ENCODE results near the gene MT3. TPM values are rescaled to one million over a fixed set of nuclear protein-coding genes. Genes with fewer than 3 reads are reported as not detected.

The MT3 gene
- total RNA-seq, 2 donors from 2014 or later = 1.6 to 50.8 TPM

DNA sequence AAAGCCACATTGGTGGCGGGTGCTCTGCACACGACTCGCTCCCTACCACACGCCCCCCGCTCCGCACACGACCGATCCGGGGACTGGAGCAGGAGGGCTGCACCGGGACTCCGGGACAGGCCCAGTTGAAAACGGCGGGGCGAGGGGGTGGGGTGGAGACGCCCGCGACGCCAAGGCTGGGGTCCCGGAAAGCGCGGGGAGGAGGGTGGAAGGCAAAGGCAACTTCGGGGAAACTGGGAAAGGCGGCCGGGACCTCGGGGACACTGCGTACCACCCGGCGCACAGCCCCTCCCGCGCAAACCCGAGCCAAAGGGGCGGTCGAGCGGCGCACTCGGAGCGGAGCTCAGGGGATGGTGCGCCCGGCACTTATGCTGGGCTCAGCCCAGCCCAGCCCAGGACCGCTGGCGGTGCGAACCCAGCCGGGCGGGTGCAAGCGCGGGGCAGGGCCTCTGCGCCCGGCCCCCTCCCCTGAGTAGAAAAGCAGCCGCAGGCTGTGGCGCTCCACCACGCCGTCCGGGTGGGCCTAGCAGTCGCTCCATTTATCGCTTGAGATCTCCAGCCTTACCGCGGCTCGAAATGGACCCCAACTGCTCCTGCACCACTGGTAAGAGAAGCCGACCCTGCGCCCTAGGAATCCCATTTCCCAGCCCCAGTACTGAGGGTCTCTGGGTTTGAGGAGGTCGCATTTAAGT is 43.0 kb downstream of the MT3 start, which contains the start of gene MT1M:
MT1M (plus strand) TSS at position 504 of the 692 bp plus-strand sequence; CDS start at position 577, 73 bp downstream.
- DNase-seq (ENCODE audit: low spot score in 2 of 2) = no peak

DNA sequence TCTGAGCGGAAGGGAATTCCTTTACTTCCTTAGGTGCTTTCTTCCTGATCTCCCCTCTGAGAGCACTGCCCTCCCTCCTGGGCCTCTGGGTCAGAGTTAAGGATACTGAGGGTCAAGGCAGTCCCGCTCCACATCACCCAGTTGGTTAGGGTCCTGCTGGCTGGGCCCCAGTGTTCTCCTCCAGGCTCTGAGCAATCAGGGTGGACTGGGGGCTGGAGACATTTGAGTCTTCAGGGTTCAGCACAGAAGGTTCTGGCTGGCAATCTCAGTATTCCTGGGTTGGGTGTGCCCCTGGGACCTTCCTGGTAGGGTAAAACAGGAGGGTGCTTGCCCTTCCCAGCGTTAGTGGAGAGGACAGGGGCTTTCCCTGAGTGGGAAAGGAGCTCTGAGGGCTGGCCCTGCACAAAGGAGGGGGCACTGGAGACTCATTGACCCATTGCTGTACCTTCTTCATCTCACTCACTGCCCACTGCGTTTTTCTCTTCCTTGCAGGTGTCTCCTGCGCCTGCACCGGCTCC is 43.6 kb downstream of the MT3 start:
- ATAC-seq = no peak
- Mint-ChIP-seq H3K9me3 (no peaks in the 10 kb centered on the region), H3K36me3 (peaks cover 5 to 17% of the 10 kb centered on the region in 2 donors), H3K27ac (no peak overlapping the region)
- no peak for DNase-seq (ENCODE audit: low spot score in 2 of 2)

More for the DNA sequence above, 43.0 kb downstream of the MT3 start, which contains the start of gene MT1M:
- no peak within 1 kb of the TSS for H3K27ac Mint-ChIP-seq
- peak in 1 of 2 donors; percentile 67 for ATAC-seq
- H3K9me3 Mint-ChIP-seq = no peaks in the 10 kb centered on the region
- peaks cover 5 to 14% of the 10 kb centered on the region in 2 donors for H3K36me3 Mint-ChIP-seq

DNA sequence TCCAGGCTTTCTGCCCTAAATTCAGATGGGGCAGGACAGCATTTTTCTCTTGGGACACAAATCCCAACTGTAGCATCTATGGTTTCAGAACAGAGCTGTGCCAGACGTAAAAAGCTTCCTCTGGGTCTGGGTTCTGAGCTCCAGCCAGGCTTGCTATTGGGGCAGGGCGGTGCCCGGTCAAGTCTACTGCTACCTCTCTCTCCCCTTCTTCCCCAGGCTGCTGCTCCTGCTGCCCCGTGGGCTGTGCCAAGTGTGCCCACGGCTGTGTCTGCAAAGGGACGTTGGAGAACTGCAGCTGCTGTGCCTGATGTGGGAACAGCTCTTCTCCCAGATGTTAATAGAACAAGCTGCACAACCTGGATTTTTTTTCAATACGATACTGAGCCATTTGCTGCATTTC is 44.2 kb downstream of the MT3 start:
- DNase-seq (ENCODE audit: low spot score in 2 of 2) (no peak), ATAC-seq (no peak)
- Mint-ChIP-seq H3K9me3 (no peaks in the 10 kb centered on the region), H3K27ac (no peak overlapping the region), H3K36me3 (peaks cover 5 to 19% of the 10 kb centered on the region in 2 donors)

DNA sequence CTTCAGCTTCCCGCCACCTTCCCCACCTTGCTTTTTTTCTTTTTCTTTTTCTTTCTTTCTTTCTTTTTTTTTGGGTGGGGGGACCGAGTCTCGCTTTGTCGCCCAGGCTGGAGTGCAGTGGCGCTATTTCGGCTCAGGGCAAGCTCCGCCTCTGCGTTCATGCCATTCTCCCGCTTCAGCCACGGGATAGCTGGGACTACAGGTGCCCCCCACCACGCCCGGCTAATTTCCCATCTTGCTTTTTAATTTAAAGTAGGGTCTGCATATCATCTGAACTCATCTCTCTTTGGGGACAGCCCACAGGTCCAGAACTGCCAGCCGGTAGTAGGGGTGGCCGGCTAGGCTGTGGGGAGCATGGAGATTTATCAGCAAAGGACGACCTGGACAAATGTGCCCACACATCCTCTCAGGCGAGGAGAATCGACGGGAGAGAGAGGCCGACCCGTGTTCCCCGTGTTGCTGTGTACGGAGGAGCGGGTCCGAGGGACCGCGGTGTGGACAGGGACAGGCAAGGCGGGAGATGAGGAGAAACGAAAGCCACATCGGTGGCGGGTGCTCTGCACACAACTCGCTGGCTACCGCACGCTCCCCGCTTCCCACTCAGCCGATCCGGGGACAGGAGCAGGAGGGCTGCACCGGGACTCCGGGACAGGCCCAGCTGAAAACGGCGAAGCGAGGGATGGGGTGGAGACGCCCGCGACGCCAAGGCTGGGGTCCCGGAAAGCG is 45.5 kb downstream of the MT3 start:
- no peaks in the 10 kb centered on the region for H3K9me3 Mint-ChIP-seq
- H3K27ac Mint-ChIP-seq = no peak overlapping the region
- ATAC-seq (no peak), DNase-seq (ENCODE audit: low spot score in 2 of 2) (no peak)
- peaks cover 5 to 19% of the 10 kb centered on the region in 2 donors for H3K36me3 Mint-ChIP-seq

DNA sequence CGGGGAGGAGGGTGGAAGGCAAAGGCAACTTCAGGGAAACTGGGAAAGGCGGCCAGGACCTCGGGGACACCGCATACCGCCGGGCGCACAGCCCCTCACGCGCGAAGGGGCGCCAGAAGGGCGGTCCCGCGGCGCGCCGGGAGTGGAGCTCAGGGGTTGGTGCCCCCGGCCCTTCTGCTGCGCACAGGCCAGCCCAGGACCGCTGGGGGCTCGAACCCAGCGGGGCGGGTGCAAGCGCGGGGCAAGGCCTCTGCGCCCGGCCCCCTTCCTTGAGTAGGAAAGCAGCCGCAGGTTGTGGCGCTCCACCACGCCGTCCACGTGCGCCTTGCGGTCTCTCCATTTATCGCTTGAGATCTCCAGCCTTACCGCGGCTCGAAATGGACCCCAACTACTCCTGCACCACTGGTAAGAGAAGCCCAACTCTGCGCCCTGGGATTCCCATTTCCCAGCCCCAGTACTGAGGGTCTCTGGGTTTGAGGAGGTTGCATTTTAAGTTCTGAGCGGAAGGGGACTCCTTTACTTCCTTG is 46.2 kb downstream of the MT3 start:
- no peak overlapping the region for H3K27ac Mint-ChIP-seq
- no peaks in the 10 kb centered on the region for H3K9me3 Mint-ChIP-seq
- peaks cover 5 to 19% of the 10 kb centered on the region in 2 donors for H3K36me3 Mint-ChIP-seq
- DNase-seq (ENCODE audit: low spot score in 2 of 2) (no peak), ATAC-seq (no peak)

DNA sequence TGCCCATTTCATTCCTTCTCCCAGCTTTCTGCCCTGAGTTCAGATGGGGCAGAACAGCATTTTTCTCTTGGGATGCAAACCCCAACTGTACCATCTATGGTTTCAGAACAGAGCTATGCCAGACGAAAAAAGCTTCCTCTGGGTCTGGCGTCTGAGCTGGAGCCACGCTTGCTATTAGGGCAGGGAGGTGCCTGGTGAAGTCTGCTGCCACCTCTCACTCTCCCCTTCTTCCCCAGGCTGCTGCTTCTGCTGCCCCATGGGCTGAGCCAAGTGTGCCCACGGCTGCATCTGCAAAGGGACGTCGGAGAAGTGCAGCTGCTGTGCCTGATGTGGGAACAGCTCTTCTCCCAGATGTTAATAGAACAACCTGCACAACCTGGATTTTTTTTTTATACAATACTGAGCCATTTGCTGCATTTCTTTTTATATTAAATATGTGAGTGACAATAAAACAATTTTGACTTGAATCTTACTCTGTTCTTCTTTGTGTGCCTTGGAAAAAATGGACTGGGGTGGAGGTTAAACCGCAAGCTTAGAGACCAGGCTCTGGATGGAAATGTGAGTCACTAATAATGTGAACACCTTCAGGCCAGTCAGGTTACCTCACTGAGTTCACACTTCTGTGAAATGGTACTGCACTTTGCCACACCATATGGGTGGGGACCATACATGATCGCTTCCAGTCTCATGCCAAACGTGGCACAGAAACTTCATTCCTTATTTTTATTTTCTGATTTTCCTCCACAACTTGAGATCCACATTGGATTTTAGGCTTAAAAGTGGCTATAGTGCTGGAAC is 47.5 kb downstream of the MT3 start:
- Mint-ChIP-seq H3K36me3 (peaks cover 5 to 19% of the 10 kb centered on the region in 2 donors), H3K9me3 (no peaks in the 10 kb centered on the region), H3K27ac (no peak overlapping the region)
- DNase-seq (ENCODE audit: low spot score in 2 of 2) (no peak), ATAC-seq (no peak)

DNA sequence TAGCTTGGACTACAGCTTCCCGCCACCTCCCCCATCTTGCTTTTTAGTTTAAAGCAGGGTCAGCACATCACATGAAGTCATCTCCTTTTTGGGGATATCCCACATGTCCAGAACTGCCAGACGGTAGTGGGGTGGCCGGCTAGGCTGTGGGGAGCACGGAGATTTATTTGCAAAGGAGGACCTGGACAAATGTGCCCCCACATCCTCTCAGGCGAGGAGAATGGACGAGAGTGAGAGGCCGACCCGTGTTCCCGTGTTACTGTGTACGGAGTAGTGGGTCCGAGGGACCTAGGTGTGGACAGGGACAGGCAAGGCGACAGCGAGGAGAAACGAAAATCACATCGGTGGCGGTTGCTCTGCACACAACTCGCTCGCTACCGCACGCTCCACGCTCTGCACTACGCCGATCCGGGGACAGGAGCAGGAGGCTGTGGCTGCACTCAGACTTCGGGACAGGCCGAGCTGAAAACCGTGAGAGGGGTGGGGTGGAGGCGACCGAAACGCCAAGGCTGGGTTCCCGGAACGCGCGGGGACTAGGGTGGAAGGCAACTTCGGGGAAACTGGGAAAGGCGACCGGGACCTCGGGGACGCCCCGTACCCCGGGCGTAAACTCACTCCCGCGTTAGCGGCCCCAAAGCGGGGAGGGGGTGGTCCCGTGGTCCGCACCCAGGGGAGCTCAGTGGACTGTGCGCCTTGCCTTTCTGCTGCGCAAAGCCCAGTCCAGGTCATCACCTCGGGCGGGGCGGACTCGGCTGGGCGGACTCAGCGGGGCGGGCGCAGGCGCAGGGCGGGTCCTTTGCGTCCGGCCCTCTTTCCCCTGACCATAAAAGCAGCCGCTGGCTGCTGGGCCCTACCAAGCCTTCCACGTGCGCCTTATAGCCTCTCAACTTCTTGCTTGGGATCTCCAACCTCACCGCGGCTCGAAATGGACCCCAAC is 48.8 kb downstream of the MT3 start, which contains the start of gene MT1A:
MT1A (plus strand) TSS at position 853 of the 937 bp plus-strand sequence; CDS start at position 926, 73 bp downstream.
- Mint-ChIP-seq H3K36me3 (peaks cover 5 to 19% of the 10 kb centered on the region in 2 donors), H3K9me3 (no peaks in the 10 kb centered on the region), H3K27ac (no peak within 1 kb of the TSS)
- ATAC-seq (peak; percentile 48 to 72), DNase-seq (ENCODE audit: low spot score in 2 of 2) (no peak)

DNA sequence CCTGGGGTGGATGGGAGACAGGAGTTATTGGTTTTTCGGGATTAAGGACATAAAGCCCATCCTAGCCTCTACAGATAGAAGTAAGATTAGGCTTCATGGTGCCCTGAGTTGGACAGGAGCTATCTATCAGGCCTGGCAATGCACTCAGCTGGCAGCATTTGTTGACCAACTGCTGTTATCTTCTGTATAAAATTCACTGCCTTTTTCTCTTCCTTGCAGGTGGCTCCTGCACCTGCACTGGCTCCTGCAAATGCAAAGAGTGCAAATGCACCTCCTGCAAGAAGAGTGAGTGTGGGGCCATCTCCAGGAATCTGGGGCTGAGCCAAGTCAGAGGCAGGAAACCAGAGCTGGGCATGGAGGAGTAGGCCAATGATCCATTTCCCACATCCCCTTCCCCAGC is 49.7 kb downstream of the MT3 start:
- no peak for ATAC-seq
- Mint-ChIP-seq H3K36me3 (peaks cover 5 to 13% of the 10 kb centered on the region in 2 donors), H3K9me3 (no peaks in the 10 kb centered on the region), H3K27ac (no peak overlapping the region)
- DNase-seq (ENCODE audit: low spot score in 2 of 2) = no peak

DNA sequence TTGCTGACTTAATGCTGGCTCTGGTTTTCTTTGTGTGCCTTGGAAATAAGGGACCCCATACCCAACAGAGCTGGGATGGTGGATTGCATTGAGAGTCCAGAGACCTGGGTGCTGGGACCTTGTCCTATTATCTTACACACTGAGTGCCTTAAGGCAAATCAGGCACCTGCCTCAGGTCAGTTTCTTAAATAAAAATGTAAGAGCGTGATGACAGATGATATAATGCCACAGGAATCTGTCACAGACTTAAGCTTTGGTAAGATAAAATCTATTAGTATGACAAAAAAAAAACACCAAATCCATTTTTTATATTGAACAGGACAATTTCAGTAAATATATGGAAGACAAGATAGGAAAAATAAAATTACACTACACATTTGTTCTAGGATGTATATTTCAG is 50.7 kb downstream of the MT3 start:
- ATAC-seq = no peak
- DNase-seq (ENCODE audit: low spot score in 2 of 2) = no peak
- Mint-ChIP-seq H3K27ac (no peak overlapping the region), H3K9me3 (no peaks in the 10 kb centered on the region), H3K36me3 (peaks cover under 1 to 7% of the 10 kb centered on the region in 2 donors)

Other genes with a start within 250 kb of the MT3 start
- gene AMFR, start 164.0 kb upstream of the MT3 start, total RNA-seq = 10 to 100 TPM; 29.7 to 32.3 TPM
- gene NUDT21, start 138.2 kb upstream of the MT3 start, total RNA-seq = 100 to 1,000 TPM; 308 to 362 TPM
- 10 to 100 TPM; 45.0 to 50.9 TPM for gene OGFOD1, start 138.0 kb upstream of the MT3 start, total RNA-seq
- gene BBS2, start 69.5 kb upstream of the MT3 start, total RNA-seq = 10 to 100 TPM; 26.2 to 27.1 TPM
- gene MT4, start 24.5 kb upstream of the MT3 start, total RNA-seq = not detected
- 100 to 1,000 TPM; 165 to 200 TPM for gene MT2A, start 19.1 kb downstream of the MT3 start, total RNA-seq
- gene MT1E, start 36.3 kb downstream of the MT3 start, total RNA-seq = 1 to 10 TPM; 1.6 to 8.7 TPM
- not detected for gene MT1M, start 43.1 kb downstream of the MT3 start, total RNA-seq
- 1 to 10 TPM; 1.0 to 4.9 TPM for gene MT1A, start 49.1 kb downstream of the MT3 start, total RNA-seq
- not detected for gene MT1B, start 62.4 kb downstream of the MT3 start, total RNA-seq
- gene MT1F, start 68.4 kb downstream of the MT3 start, total RNA-seq = 10 to 100 TPM in 1 of 2 donors, 1 to 10 TPM in 1; 7.5 to 11.5 TPM
- 1 to 10 TPM in 1 of 2 donors, not detected in 1; 3.4 TPM for gene MT1G, start 78.5 kb downstream of the MT3 start, total RNA-seq
- gene MT1H, start 80.3 kb downstream of the MT3 start, total RNA-seq = not detected
- gene MT1X, start 92.9 kb downstream of the MT3 start, total RNA-seq = 10 to 100 TPM; 13.3 to 28.3 TPM
- 100 to 1,000 TPM; 124 to 128 TPM for gene NUP93, start 140.6 kb downstream of the MT3 start, total RNA-seq

All from activated naive CD4-positive, alpha-beta T cell treated with anti-CD3 and anti-CD28 coated beads, Interleukin-2, amount 50 U/mL, for 72 hours (primary cell).